Kasumi-1 (cell line): ENCODE data around the gene LRCH2.

ENCODE experiments used
- DNase-seq, 2 experiments: peaks; one replicate each; lab custom pipeline; 2025; lab: John Stamatoyannopoulos, UW

LRCH2 gene

DNA sequence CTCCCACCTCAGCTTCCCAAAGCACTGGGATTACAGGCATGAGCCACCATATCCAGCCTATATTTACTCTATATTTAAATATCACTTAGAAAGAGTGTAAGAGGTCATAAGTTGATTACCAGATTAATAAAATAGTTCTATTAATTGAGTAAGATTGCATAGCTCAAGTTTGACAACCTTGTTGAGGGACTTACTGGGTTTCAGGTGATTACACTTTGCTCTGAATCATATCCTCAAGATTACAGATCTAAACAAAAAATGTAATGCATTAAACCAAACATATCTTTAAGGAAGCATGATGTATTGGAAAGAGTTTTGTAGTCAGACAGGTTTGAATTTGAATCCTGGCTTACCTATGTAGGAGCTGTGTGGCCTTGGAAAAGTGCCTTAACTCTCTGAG is 168.6 kb downstream of the LRCH2 start:
- no peak for DNase-seq
